NCI-H510A (cell line): Measurements from ENCODE around the gene RTF1.

Source experiments
- DNase-seq: peaks from one replicate; lab custom pipeline; 2025; lab: John Stamatoyannopoulos, UW

The RTF1 gene

GRCh38 chr15:41487802-41488201 lies 70.9 kb downstream of the RTF1 start:
- no peak for DNase-seq

- DNase-seq = no peak
Measured at GRCh38 chr15:41489641-41490040, 72.7 kb downstream of the RTF1 start.

- no peak for DNase-seq
Measured at GRCh38 chr15:41490355-41490754, 73.5 kb downstream of the RTF1 start.

- no peak for DNase-seq
Measured at GRCh38 chr15:41491889-41492288, 75.0 kb downstream of the RTF1 start.

GRCh38 chr15:41492597-41493204 lies 75.8 kb downstream of the RTF1 start:
- no peak for DNase-seq

- peak; percentile 88 for DNase-seq
Measured at GRCh38 chr15:41493205-41493901, 76.5 kb downstream of the RTF1 start, which contains the start of gene ITPKA. Gene ITPKA, plus strand, starts transcription at chr15:41493874. Its CDS starts 54 bp downstream, at chr15:41493928.

- no peak for DNase-seq
Measured at GRCh38 chr15:41493902-41494189, 77.0 kb downstream of the RTF1 start.

- no peak for DNase-seq
Measured at GRCh38 chr15:41494190-41494921, 77.5 kb downstream of the RTF1 start.

- DNase-seq = no peak
Measured at GRCh38 chr15:41494922-41495735, 78.2 kb downstream of the RTF1 start.

GRCh38 chr15:41495736-41496599 lies 79.1 kb downstream of the RTF1 start:
- DNase-seq = no peak

- no peak for DNase-seq
Measured at GRCh38 chr15:41498657-41499056, 81.8 kb downstream of the RTF1 start.

- DNase-seq = no peak
Measured at GRCh38 chr15:41499109-41499851, 82.4 kb downstream of the RTF1 start.

- no peak for DNase-seq
Measured at GRCh38 chr15:41501191-41501917, 84.5 kb downstream of the RTF1 start.

GRCh38 chr15:41501931-41502794 lies 85.3 kb downstream of the RTF1 start:
- no peak for DNase-seq

- DNase-seq = no peak
Measured at GRCh38 chr15:41502795-41503668, 86.1 kb downstream of the RTF1 start.

- no peak for DNase-seq
Measured at GRCh38 chr15:41503669-41504010, 86.7 kb downstream of the RTF1 start.

GRCh38 chr15:41504751-41505492 lies 88.0 kb downstream of the RTF1 start:
- no peak for DNase-seq
